GM12874 (cell line): ENCODE measurements around the gene NOP9.

ENCODE experiments used
- CTCF ChIP-seq: IDR thresholded peaks from 2 replicates; pipeline ENCODE4 v1.5.1; 2011; ENCODE audit warnings: low read depth, mild to moderate bottlenecking, control low read depth, low read length, moderate library complexity; ENCODE audit not compliant: insufficient read depth

NOP9 gene

GRCh38 chr14:24321212-24321975 lies 21.7 kb downstream of the NOP9 start:
- no peak for TF ChIP-seq CTCF

GRCh38 chr14:24322672-24323071 lies 23.0 kb downstream of the NOP9 start:
- TF ChIP-seq CTCF: no peak

- TF ChIP-seq CTCF: no peak
These were observed 23.7 kb downstream of the NOP9 start for GRCh38 chr14:24323341-24323740.

DNA sequence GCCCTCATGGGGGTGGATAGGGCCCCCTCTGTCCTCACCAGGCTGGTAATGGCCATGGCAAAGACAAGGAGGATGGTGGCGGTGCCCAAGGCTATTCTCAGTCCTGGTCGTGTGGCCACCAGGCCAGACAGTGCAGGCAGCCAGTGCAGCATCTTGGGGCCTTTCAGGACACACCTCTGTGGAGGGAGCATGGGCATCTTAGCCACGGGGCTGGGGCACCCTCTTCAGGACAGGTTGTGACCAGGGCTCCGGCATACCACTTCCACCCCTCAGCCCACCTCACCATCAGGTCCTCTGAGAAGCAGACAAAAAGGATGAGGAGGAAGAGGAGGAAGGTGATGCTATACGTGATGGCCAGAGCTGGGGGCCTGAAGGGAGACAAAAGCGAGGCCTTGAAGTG lies 24.4 kb downstream of the NOP9 start:
- TF ChIP-seq CTCF: no peak

- TF ChIP-seq CTCF: no peak
These were observed 25.4 kb downstream of the NOP9 start for GRCh38 chr14:24325041-24325530.

GRCh38 chr14:24325963-24326362 lies 26.3 kb downstream of the NOP9 start:
- no peak for TF ChIP-seq CTCF

GRCh38 chr14:24327303-24327702 lies 27.7 kb downstream of the NOP9 start:
- no peak for TF ChIP-seq CTCF
